Heart right ventricle (tissue), 16 donors: Measurements from ENCODE around the gene ST8SIA2. TPM values are rescaled to one million over a fixed set of nuclear protein-coding genes. Genes with fewer than 3 reads are reported as not detected.
A peak's percentile ranks its signal among the peaks of the same experiment; 100 is the strongest.

Experiments used
- ATAC-seq, 8 donors: fragments of 200-7000 bp; cut with Tn5 transposase; one replicate each; pipeline ENCODE4 v1.9.1; 2020; ENCODE audit warnings: mild to moderate bottlenecking in 8 of 8, moderate library complexity in 8 of 8, moderate number of reproducible peaks in 1 of 8
- DNase-seq, 2 donors: peaks; one replicate each; pipeline ENCODE4 v3.0.0-alpha.2; 2020
- H3K27ac ChIP-seq, 10 donors: fragments of 200-600 bp; sonication (generic) in 2 of 10; one replicate each; pipeline versions ENCODE4 v1.5.0 to v1.8.0; 2020 to 2022; ENCODE audit warnings: mild to moderate bottlenecking in 3 of 10
- H3K27me3 ChIP-seq, 7 donors: fragments of 200-600 bp; one replicate each; pipeline ENCODE4 v1.8.0; 2021 to 2022; ENCODE audit warnings: mild to moderate bottlenecking in 2 of 7
- H3K36me3 ChIP-seq, 9 donors: fragments of 200-600 bp; sonication (generic) in 1 of 9; one replicate each; pipeline versions ENCODE4 v1.5.0 to v1.8.0; 2020 to 2022; ENCODE audit warnings: mild to moderate bottlenecking in 2 of 9
- H3K4me1 ChIP-seq, 9 donors: fragments of 200-600 bp; sonication (generic) in 1 of 9; one replicate each; pipeline versions ENCODE4 v1.5.0 to v1.8.0; 2020 to 2022; ENCODE audit warnings: mild to moderate bottlenecking in 4 of 9
- H3K4me3 ChIP-seq, 10 donors: fragments of 200-600 bp; sonication (generic) in 2 of 10; one replicate each; pipeline versions ENCODE4 v1.5.0 to v1.8.0; 2020 to 2022; ENCODE audit warnings: mild to moderate bottlenecking in 7 of 10, moderate library complexity in 2 of 10
- H3K9me3 ChIP-seq, 11 donors: fragments of 200-600 bp in 10 of 11; sonication (generic) in 2 of 11; one replicate each; pipeline versions ENCODE4 v1.5.0 to v1.8.0; 2013 to 2022; ENCODE audit warnings: mild to moderate bottlenecking in 2 of 11, control low read depth in 1 of 11, moderate library complexity in 1 of 11
- WGBS, 2 donors: extraction: QIAGEN DNeasy Blood & Tissue Kit; methylation state at CpG; one replicate each; pipeline ENCODE4 v1.1.7; 2013; ENCODE audit warnings: inconsistent platforms in 1 of 2; 5-methylcytosine and 5-hydroxymethylcytosine counted together
- intact Hi-C, 10 donors: fragments of 100-400 bp; cut with DNase I; formaldehyde crosslinking; loops; one replicate each; pipeline versions ENCODE4 v1.11.1 to v1.14.2; 2022
- polyA plus RNA-seq, 2 donors: library from polyadenylated mRNA; stranded (reverse); fragments of 200-250 nt; gene quantifications; one replicate each; pipeline ENCODE4 v1.2.3, GENCODE V29; 2013
- total RNA-seq, 10 donors: library from RNA; stranded (reverse); fragmentation: NEBNext Ultra II Directional in 3 of 10; extraction: Animal tissue kit (Norgen Biotek cat#: 25700) in 3 of 10; gene quantifications; one replicate each; pipeline versions ENCODE4 v1.2.1 to v1.2.4, GENCODE V29; 2021 to 2023
- TF ChIP-seq, protein P1 (sequence below), 9 donors: fragments of 200-600 bp; sonication (generic) in 2 of 9; IDR thresholded peaks; one replicate each; pipeline versions ENCODE4 v1.5.0 to v1.8.0; 2021 to 2022; ENCODE audit warnings: antibody characterized with exemption in 9 of 9, mild to moderate bottlenecking in 5 of 9, moderate library complexity in 1 of 9
- donor health status: Arrhythmogenic right ventricular cardiomyopathy.
- donor health status: ischemic (EF 13 %, LVEDD 7.1; RV severe dilation, severe dysfunction).
- donor health status: healthy with polysubstance abuse.
- donor health status: DM: no; HTN: yes; CAD: no.
- donor health status: DM: no; HTN: no; CAD: no.
- donor health status: ischemic (EF 25% LVEDD 6.9; RV normal size, moderate dysfunction).
- donor health status: ischemic (EF 25% LVEDD 5.7; RV mildly dilated, moderate dysfunction).
- donor health status: healthy.
- donor health status: DM: yes; HTN: yes; CAD: no.
- donor health status: Ischemic cardiomyopathy.
- donor health status: ischemic (EF 35%, LVEDD 5.7; RV mildly dilated, moderate dysfunction).
- donor health status: nonischemic (EF 11% LVEDD 7.7; RV severe dilation, severe dysfunction).
- donor health status: DM: yes; HTN: yes; CAD: no.
- donor health status: PGD.
- donor health status: ischemic (EF 29% LVEDD 5.4; RV normal size, mild dysfunction).
- donor health status: nonischemic (EF 23%, LVEDD 6.1; RV moderate dilation, normal function).

Gene ST8SIA2
- total and polyA plus RNA-seq, 12 donors = 0.23 to 12.2 (median 3.2) TPM

DNA sequence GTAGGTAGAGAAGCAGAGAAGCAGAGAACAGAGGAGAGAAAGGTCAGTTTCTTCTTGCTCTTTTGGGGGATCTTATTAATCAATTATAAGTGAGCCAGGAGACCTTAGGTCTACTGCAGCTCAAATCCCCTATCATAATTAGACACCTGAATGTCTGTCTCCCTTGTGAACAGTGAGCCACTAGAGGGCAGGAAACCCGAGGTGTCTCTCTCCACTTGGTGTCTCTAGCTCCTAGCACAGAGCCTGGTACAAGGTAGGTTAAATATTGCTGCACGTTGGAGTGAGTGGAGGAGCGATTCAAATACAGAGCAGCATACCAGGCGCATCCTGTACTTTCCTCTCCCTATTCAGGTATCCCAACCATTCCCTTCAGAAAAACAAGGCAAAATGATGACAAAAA is 2.0 kb upstream of the ST8SIA2 start:
- H3K27me3 ChIP-seq = peaks cover 3 to 89% (median 63%) of the 10 kb centered on the region in 7 donors
- H3K9me3 ChIP-seq = no peaks in the 10 kb centered on the region
- no peak overlapping the region for H3K27ac ChIP-seq
- intact Hi-C loops = loop anchor here in 2 of 10 donors (10.0 kb wide), 3 partner anchors 63 to 323 kb away; no protein-coding TSS in a partner anchor
- WGBS, 2 donors = 17 to 20% methylated on average over 4 of the region's 4 CpGs
- DNase-seq = no peak
- no peak overlapping the region for H3K4me3 ChIP-seq
- peaks cover 0 to 22% (median 6%) of the 10 kb centered on the region in 9 donors for H3K4me1 ChIP-seq
- peak in 5 of 8 donors; percentile 45 to 60 (median 53) for ATAC-seq
- TF ChIP-seq, protein P1, sequence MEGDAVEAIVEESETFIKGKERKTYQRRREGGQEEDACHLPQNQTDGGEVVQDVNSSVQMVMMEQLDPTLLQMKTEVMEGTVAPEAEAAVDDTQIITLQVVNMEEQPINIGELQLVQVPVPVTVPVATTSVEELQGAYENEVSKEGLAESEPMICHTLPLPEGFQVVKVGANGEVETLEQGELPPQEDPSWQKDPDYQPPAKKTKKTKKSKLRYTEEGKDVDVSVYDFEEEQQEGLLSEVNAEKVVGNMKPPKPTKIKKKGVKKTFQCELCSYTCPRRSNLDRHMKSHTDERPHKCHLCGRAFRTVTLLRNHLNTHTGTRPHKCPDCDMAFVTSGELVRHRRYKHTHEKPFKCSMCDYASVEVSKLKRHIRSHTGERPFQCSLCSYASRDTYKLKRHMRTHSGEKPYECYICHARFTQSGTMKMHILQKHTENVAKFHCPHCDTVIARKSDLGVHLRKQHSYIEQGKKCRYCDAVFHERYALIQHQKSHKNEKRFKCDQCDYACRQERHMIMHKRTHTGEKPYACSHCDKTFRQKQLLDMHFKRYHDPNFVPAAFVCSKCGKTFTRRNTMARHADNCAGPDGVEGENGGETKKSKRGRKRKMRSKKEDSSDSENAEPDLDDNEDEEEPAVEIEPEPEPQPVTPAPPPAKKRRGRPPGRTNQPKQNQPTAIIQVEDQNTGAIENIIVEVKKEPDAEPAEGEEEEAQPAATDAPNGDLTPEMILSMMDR (IDR thresholded peaks at IDR 0.05) = peak in 7 of 9 donors; percentile 36 to 60 (median 46)
- H3K36me3 ChIP-seq = no peaks in the 10 kb centered on the region

DNA sequence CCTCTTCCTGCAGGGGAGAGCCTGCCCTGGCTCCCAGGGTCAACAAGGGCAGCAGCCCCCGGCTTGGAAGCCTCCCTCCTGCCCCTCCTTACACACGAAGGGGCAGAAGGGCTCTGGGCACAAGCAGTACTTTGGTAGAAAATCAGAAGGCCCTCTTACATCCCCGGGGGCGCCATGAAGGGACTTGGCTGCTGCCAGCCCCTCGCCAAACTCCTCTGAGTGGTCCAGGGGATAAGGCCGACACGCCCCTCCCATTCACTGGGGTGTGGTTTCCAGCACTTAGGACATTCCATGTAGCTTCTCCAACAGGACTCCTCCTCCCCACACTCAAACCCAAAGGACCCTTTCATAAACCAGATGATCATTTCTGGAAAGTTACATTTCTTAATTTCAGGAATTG is 1.2 kb upstream of the ST8SIA2 start:
- intact Hi-C loops = loop anchor here in 2 of 10 donors (10.0 kb wide), 3 partner anchors 62 to 322 kb away; no protein-coding TSS in a partner anchor
- WGBS, 2 donors = 14 to 15% methylated on average over 7 of the region's 7 CpGs

DNA sequence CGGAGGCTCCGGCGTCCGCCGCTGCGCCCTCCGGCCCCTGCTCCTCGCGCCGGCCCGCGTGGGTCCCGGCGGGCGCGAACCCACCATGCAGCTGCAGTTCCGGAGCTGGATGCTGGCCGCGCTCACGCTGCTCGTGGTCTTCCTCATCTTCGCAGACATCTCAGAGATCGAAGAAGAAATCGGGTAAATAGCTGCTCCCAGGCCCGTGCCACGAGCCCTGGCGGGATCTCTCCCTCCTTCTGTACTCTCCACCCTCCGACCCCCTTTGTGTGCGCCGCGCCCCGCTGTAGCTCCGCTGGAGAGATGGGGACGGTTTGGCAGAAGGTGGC is 263 bp downstream of the ST8SIA2 start:
- WGBS, 2 donors = 0 to 1% methylated on average over 30 to 34 of the region's 34 CpGs
- DNase-seq (no peak), ATAC-seq (peak in 2 of 8 donors; percentile 4 to 9)
- peak overlapping the region; percentile 19 to 64 (median 52) for H3K4me3 ChIP-seq
- peaks cover 3 to 79% (median 55%) of the 10 kb centered on the region in 7 donors for H3K27me3 ChIP-seq
- peak overlapping the region in 1 of 10 donors; percentile 37 for H3K27ac ChIP-seq
- H3K4me1 ChIP-seq = peaks cover 0 to 29% (median 6%) of the 10 kb centered on the region in 9 donors
- intact Hi-C loops = loop anchor here in 2 of 10 donors (10.0 kb wide), 3 partner anchors 61 to 321 kb away; no protein-coding TSS in a partner anchor
- no peaks in the 10 kb centered on the region for H3K36me3 ChIP-seq
- TF ChIP-seq, protein P1 (IDR thresholded peaks at IDR 0.05) = no peak
- H3K9me3 ChIP-seq = no peaks in the 10 kb centered on the region

More for the DNA sequence above, 1.2 kb upstream of the ST8SIA2 start:
- Histone ChIP-seq H3K36me3 (no peaks in the 10 kb centered on the region), H3K27ac (no peak overlapping the region), H3K27me3 (peaks cover 3 to 91% (median 61%) of the 10 kb centered on the region in 7 donors), H3K4me1 (peaks cover 0 to 22% (median 6%) of the 10 kb centered on the region in 9 donors), H3K4me3 (no peak overlapping the region), H3K9me3 (no peaks in the 10 kb centered on the region)
- ATAC-seq (no peak), DNase-seq (no peak)
- TF ChIP-seq, protein P1 (IDR thresholded peaks at IDR 0.05) = no peak

DNA sequence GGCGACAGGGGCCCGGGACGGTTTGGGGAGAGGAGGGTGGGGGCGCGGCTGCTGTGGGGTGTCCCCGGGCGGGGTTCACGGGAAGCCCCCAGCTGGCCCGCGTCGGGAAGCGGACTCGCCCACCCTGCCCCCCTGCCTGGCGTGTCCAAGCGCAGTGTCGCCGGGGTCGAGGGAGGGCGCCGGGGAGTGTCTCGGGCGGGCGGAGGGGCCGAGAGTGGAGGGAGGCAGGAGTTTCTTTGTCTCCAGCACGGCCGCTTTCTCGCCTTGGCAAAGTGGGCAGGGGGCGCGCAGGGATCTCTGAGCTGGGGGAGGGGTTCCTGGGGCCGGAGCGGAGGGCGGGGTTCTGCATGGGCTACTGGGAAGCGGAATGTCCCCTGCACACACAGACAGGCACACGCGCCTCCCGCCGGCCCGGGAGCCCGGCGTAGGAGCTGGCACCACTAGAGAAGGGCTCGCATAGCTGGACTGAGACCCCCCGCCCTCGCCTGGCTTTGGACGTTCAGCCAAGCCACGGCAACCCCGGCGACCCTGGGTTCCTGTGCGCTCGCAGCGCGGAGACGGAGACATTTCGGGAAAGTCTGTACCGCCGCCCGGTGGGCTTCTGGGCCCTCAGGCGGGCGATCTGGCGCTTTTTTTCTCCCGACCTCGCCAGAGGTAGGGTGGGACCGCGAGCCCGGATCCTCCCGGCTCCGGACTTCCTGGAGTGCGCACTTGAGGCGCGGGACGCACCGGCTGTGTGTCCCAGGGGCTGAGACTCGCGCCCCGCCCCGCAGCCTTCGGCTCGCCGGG is 822 bp downstream of the ST8SIA2 start:
- WGBS, 2 donors = 0 to 1% methylated on average over 69 to 78 of the region's 78 CpGs
- H3K4me3 ChIP-seq = peak overlapping the region; percentile 19 to 64 (median 52)

More for the DNA sequence above, 822 bp downstream of the ST8SIA2 start:
- H3K4me1 ChIP-seq = peaks cover 0 to 34% (median 6%) of the 10 kb centered on the region in 9 donors
- TF ChIP-seq, protein P1 (IDR thresholded peaks at IDR 0.05) = no peak
- H3K27ac ChIP-seq = peak overlapping the region in 1 of 10 donors; percentile 37
- H3K27me3 ChIP-seq = peaks cover 3 to 75% (median 55%) of the 10 kb centered on the region in 7 donors
- H3K36me3 ChIP-seq = no peaks in the 10 kb centered on the region
- ATAC-seq = peak; percentile 20 to 71 (median 45)
- no peak for DNase-seq
- intact Hi-C loops = loop anchor here in 2 of 10 donors (10.0 kb wide), 3 partner anchors 60 to 320 kb away; no protein-coding TSS in a partner anchor
- no peaks in the 10 kb centered on the region for H3K9me3 ChIP-seq
